Body of pancreas (tissue), 4 donors: Measurements from ENCODE around the gene PTH. TPM values are rescaled to one million over a fixed set of nuclear protein-coding genes. Genes with fewer than 3 reads are reported as not detected.

Experiments used
- ATAC-seq: fragments of 150-250 bp; one replicate; pipeline ENCODE4 v1.9.1; 2016
- DNase-seq, 4 donors: peaks; one replicate each; pipeline ENCODE4 v3.0.0-alpha.2; 2019
- H3K27ac ChIP-seq, 4 donors: fragments of 200-600 bp; sonication (generic); 1 replicate in 3 of 4; 2 replicates in 1 of 4; pipeline versions ENCODE4 v1.5.1 to v1.6.1; 2016 to 2019; ENCODE audit warnings: mild to moderate bottlenecking in 1 of 4, mixed read lengths in 1 of 4, moderate library complexity in 1 of 4
- H3K27me3 ChIP-seq, 2 donors: fragments of 200-600 bp; sonication (generic); one replicate each; pipeline ENCODE4 v1.6.0; 2016; ENCODE audit warnings: mild to moderate bottlenecking in 1 of 2
- H3K36me3 ChIP-seq, 2 donors: fragments of 200-600 bp; sonication (generic); replicated peaks in 1 of 2; 2 replicates each; pipeline ENCODE4 v1.5.1; 2016; ENCODE audit warnings: low read depth in 2 of 2; ENCODE audit not compliant: insufficient read depth in 1 of 2
- H3K4me1 ChIP-seq: fragments of 200-600 bp; sonication (generic); one replicate; pipeline ENCODE4 v1.6.0; 2016
- H3K4me3 ChIP-seq, 2 donors: fragments of 200-600 bp; sonication (generic); 1 replicate in 1 of 2; 2 replicates in 1 of 2; pipeline ENCODE4 v1.5.1; 2016 to 2019
- H3K9me3 ChIP-seq, 3 donors: fragments of 200-600 bp; sonication (generic); 1 replicate in 2 of 3; 2 replicates in 1 of 3; pipeline ENCODE4 v1.5.1; 2016
- CTCF ChIP-seq, 7 experiments: fragments of 450-650 bp in 4 of 7; fragments of 200-600 bp in 3 of 7; sonication (generic) in 3 of 7; IDR thresholded peaks; one replicate each; pipeline ENCODE4 v1.5.1; 2016 to 2019; ENCODE audit warnings: antibody characterized with exemption in 7 of 7
- POLR2A ChIP-seq, 3 donors: fragments of 450-650 bp; IDR thresholded peaks; one replicate each; pipeline ENCODE4 v1.6.1; 2016; ENCODE audit warnings: antibody characterized with exemption in 3 of 3, mild to moderate bottlenecking in 2 of 3
- WGBS, 2 donors: methylation state at CpG; one replicate each; pipeline ENCODE4 v1.1.5; 2017; 5-methylcytosine and 5-hydroxymethylcytosine counted together
- intact Hi-C: fragments of 100-400 bp; cut with DNase I; formaldehyde crosslinking; loops from one replicate; pipeline ENCODE4 v1.15.1; 2023
- total RNA-seq, 2 donors: library from RNA; depleted of rRNA; stranded (reverse); fragments of >200 nt; gene quantifications; one replicate each; pipeline ENCODE4 v1.1.0, GENCODE V29; 2016

PTH gene
- total RNA-seq, 2 donors from 2014 or later: not detected

- intact Hi-C loops: no loop called here
- TF ChIP-seq CTCF (IDR thresholded peaks at IDR 0.05) (no peak), POLR2A (IDR thresholded peaks at IDR 0.05) (no peak)
- DNase-seq: no peak
- no peak for ATAC-seq
- Histone ChIP-seq H3K9me3 (no peaks in the 10 kb centered on the region), H3K36me3 (no peaks in the 10 kb centered on the region), H3K27ac (no peak overlapping the region), H3K4me3 (no peak overlapping the region), H3K27me3 (no peaks in the 10 kb centered on the region), H3K4me1 (peaks cover 22% of the 10 kb centered on the region)
- 72 to 76% methylated on average over 3 of the region's 3 CpGs for WGBS, 2 donors
Measured at GRCh38 chr11:13461291-13461690, 34.5 kb downstream of the PTH start.

- WGBS, 2 donors: 51 to 54% methylated on average over 2 of the region's 2 CpGs
- H3K27ac ChIP-seq: peak overlapping the region in 1 of 4 donors; percentile 21
- no peaks in the 10 kb centered on the region for H3K9me3 ChIP-seq
- no peak for TF ChIP-seq CTCF (IDR thresholded peaks at IDR 0.05)
- TF ChIP-seq POLR2A (IDR thresholded peaks at IDR 0.05): no peak
- DNase-seq: no peak
- ATAC-seq: no peak
- H3K4me1 ChIP-seq: peaks cover 7% of the 10 kb centered on the region
- H3K27me3 ChIP-seq: no peaks in the 10 kb centered on the region
- no peaks in the 10 kb centered on the region for H3K36me3 ChIP-seq
- intact Hi-C loops: no loop called here
- H3K4me3 ChIP-seq: no peak overlapping the region
Measured at GRCh38 chr11:13450832-13451397, 44.9 kb downstream of the PTH start.

GRCh38 chr11:13449522-13449921 lies 46.3 kb downstream of the PTH start:
- Histone ChIP-seq H3K4me3 (no peak overlapping the region), H3K4me1 (peaks cover 7% of the 10 kb centered on the region), H3K9me3 (no peaks in the 10 kb centered on the region), H3K27ac (no peak overlapping the region), H3K27me3 (no peaks in the 10 kb centered on the region), H3K36me3 (no peaks in the 10 kb centered on the region)
- no peak for ATAC-seq
- TF ChIP-seq CTCF (IDR thresholded peaks at IDR 0.05) (no peak), POLR2A (IDR thresholded peaks at IDR 0.05) (no peak)
- DNase-seq: no peak
- 0% methylated on average over 1 of the region's 1 CpG for WGBS, 2 donors
- intact Hi-C loops: no loop called here

GRCh38 chr11:13448876-13449275 lies 46.9 kb downstream of the PTH start:
- H3K27ac ChIP-seq: no peak overlapping the region
- DNase-seq (no peak), ATAC-seq (no peak)
- no peak for TF ChIP-seq POLR2A (IDR thresholded peaks at IDR 0.05)
- no peak for TF ChIP-seq CTCF (IDR thresholded peaks at IDR 0.05)
- 65 to 75% methylated on average over 2 of the region's 2 CpGs for WGBS, 2 donors
- no peaks in the 10 kb centered on the region for H3K27me3 ChIP-seq
- H3K9me3 ChIP-seq: no peaks in the 10 kb centered on the region
- H3K4me3 ChIP-seq: no peak overlapping the region
- peaks cover 7% of the 10 kb centered on the region for H3K4me1 ChIP-seq
- H3K36me3 ChIP-seq: no peaks in the 10 kb centered on the region
- intact Hi-C loops: no loop called here

- Histone ChIP-seq H3K36me3 (no peaks in the 10 kb centered on the region), H3K9me3 (no peaks in the 10 kb centered on the region), H3K27me3 (no peaks in the 10 kb centered on the region), H3K4me3 (no peak overlapping the region), H3K4me1 (peaks cover 7% of the 10 kb centered on the region), H3K27ac (no peak overlapping the region)
- TF ChIP-seq CTCF (IDR thresholded peaks at IDR 0.05): no peak
- no peak for TF ChIP-seq POLR2A (IDR thresholded peaks at IDR 0.05)
- intact Hi-C loops: no loop called here
- ATAC-seq (no peak), DNase-seq (no peak)
Measured at GRCh38 chr11:13446444-13446843, 49.4 kb downstream of the PTH start.
